ENCODE measurements around the gene NKX2-2. TPM values are rescaled to one million over a fixed set of nuclear protein-coding genes. Genes with fewer than 3 reads are reported as not detected.
"Not testable (repeated sequence)": the region's sequence is repeated elsewhere in the genome, so short reads cannot be mapped to it uniquely, and the experiment has no call there.

The NKX2-2 gene
- total RNA-seq, 1 donor from 2014 or later = not detected

DNA sequence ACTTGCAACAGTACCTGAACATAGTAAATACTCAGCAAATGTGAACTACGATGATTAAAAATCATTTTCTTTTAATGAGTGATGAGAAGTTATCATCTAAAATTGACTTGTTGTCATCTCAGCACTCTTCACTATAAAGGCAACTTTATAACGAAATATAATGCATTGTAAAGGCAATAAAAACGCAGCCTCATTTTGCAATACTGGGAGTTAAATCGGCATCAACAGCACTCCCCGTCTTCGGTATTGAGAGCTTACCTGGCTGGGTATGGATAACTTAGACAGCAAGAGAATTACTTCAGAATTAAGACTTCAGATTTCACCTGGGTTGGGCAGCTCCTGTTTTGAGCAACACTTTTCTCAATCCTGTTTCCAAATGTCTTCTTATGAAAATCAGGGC lies 20.8 kb downstream of the NKX2-2 start:
- intact Hi-C loops (cut with DNase I) = no loop called here
- DNase-seq (no peak), ATAC-seq (ENCODE audit: poor library complexity) (no peak)

DNA sequence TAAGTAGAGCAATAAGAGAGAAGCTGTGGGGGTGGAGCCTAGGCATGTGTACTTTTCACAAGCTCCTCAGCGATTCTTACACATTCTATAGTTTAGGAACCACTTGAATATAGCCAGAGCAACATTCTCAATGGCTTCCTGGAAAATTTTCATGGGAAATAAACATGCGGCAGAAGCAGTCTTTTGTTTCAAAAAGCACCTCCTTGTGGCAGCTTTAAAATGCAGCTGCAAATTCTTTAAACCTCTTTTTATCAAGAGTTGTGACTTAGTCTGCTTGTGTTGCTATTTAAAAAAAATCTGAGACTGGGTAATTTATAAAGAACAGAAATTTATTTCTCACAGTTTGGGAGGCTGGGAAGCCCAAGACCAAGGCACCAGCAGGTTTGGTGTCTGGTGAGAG lies 23.8 kb downstream of the NKX2-2 start:
- ATAC-seq (ENCODE audit: poor library complexity) (no peak), DNase-seq (no peak)
- intact Hi-C loops (cut with DNase I) = no loop called here

DNA sequence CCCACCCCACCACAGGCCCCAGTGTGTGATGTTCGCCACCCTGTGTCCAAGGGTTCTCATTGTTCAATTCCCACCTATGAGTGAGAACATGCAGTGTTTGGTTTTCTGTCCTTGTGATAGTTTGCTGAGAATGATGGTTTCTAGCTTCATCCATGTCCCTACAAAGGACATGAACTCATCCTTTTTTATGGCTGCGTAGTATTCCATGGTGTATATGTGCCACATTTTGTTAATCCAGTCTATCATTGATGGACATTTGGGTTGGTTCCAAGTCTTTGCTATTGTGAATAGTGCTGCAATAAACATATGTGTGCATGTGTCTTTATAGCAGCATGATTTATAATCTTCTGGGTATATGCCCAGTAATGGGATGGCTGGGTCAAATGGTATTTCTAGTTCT lies 33.7 kb downstream of the NKX2-2 start:
- intact Hi-C loops (cut with DNase I); ATAC-seq (ENCODE audit: poor library complexity); DNase-seq: not testable (repeated sequence)

DNA sequence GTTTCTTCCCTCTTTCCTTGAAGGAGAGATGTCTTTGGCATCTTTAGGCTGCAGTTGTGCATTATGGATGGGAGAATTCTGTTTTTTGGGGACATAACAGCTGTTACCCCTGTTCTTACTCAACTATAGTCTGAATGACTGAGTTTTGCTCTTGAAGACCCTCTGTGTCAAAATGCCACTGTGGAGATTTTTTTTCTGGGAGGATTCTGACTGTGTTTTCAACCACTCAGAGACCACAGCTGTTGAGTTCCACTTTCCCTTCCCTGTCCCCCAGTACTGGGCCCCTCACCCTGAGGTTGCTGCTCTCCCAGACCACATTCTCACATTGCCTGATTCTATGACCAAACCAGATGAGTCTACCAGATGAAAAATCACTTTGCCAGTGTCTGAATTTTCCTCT lies 48.1 kb downstream of the NKX2-2 start:
- DNase-seq (no peak), ATAC-seq (ENCODE audit: poor library complexity) (no peak)
- intact Hi-C loops (cut with DNase I) = no loop called here

DNA sequence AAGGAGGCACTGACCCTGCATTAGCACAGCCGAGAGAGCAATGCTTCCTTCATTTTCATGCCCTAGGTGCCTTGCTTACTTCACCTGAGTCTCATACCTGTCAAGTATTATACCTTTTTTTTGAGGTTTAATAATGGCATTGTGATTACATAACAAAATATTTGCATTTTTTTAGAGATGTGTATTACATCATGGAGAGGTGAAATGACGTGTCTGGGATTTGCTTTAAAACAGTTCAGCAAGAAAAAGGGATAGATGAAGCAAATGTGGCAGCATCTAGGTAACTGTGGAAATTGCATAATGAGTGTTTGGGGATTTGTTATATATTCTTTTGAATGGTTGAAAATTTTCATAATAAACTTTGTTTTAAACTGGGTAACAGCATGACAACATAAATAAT lies 48.9 kb downstream of the NKX2-2 start:
- intact Hi-C loops (cut with DNase I) = no loop called here
- ATAC-seq (ENCODE audit: poor library complexity) (no peak), DNase-seq (no peak)

Other genes starting within 250 kb of the NKX2-2 start
- gene XRN2, start 210.7 kb downstream of the NKX2-2 start, total RNA-seq = 31.7 TPM
- not detected for gene NKX2-4, start 116.5 kb downstream of the NKX2-2 start, total RNA-seq
- gene PAX1, start 191.6 kb upstream of the NKX2-2 start, total RNA-seq = not detected

Data from Right ventricle myocardium superior (tissue), 1 donor.